A549 (cell line): ENCODE results near the gene KATNIP. TPM values are rescaled to one million over a fixed set of nuclear protein-coding genes. Genes with fewer than 3 reads are reported as not detected.

Source experiments
- ATAC-seq, 2 experiments: fragments of 200-7000 bp in 1 of 2; fragments of >200 bp in 1 of 2; cut with Nextera tagmentation in 1 of 2; cut with Tn5 transposase in 1 of 2; 3 replicates each; pipeline versions ENCODE4 v1.8.0 to v1.9.1; 2018 to 2020; ENCODE audit warnings: mild to moderate bottlenecking in 1 of 2, moderate library complexity in 1 of 2
- CTCF ChIA-PET: fragments of 300-600 bp; sonication (Branson Sonifier 250); formaldehyde crosslinking; extraction: SDS; loops from one replicate; lab custom pipeline; 2021; ENCODE audit warnings: antibody characterized with exemption, inconsistent platforms; lab: Yijun Ruan, JAX
- POLR2A ChIA-PET: fragments of 350-600 bp; formaldehyde crosslinking; extraction: SDS; loops from one replicate; lab custom pipeline; 2021; ENCODE audit warnings: antibody characterized with exemption, inconsistent platforms; lab: Yijun Ruan, JAX
- DNase-seq, 2 experiments: peaks; one replicate each; pipeline versions ENCODE4 v3.0.0 to v3.0.0-alpha.2; 2011 to 2016; ENCODE audit warnings: low read depth in 1 of 2, low spot score in 1 of 2
- FAIRE-seq: peaks from 2 replicates; lab custom pipeline; 2011; peaks lifted over from hg19 to GRCh38; lab: Jason Lieb, UNC
- H3K27ac ChIP-seq, 2 experiments: fragments of >200 bp; sonication (Bioruptor Twin); formaldehyde crosslinking; 3 replicates each; pipeline ENCODE4 v1.5.1; 2016 to 2017
- H3K4me1 ChIP-seq: fragments of >200 bp; sonication (Bioruptor Twin); formaldehyde crosslinking; 3 replicates; pipeline ENCODE4 v1.6.1; 2016
- H3K4me2 ChIP-seq: fragments of >200 bp; sonication (Bioruptor Twin); formaldehyde crosslinking; 3 replicates; pipeline ENCODE4 v1.6.1; 2016
- H3K4me3 ChIP-seq: fragments of >200 bp; sonication (Bioruptor Twin); formaldehyde crosslinking; 3 replicates; pipeline ENCODE4 v1.5.1; 2016
- H3K9me3 ChIP-seq: fragments of >200 bp; sonication (Bioruptor Twin); formaldehyde crosslinking; 3 replicates; pipeline ENCODE4 v1.6.1; 2016
- BCL3 ChIP-seq: fragments of >200 bp; sonication (Bioruptor Twin); formaldehyde crosslinking; IDR thresholded peaks from 3 replicates; pipeline ENCODE4 v1.6.1; 2016
- BHLHE40 ChIP-seq: IDR thresholded peaks from 2 replicates; pipeline ENCODE4 v1.6.1; 2012; ENCODE audit warnings: low read depth, low read length, inconsistent platforms
- CEBPB ChIP-seq, 2 experiments: fragments of >200 bp in 1 of 2; sonication (Bioruptor Twin) in 1 of 2; formaldehyde crosslinking in 1 of 2; IDR thresholded peaks; 2 replicates each; pipeline ENCODE4 v1.6.1; 2012 to 2016
- CHD4 ChIP-seq: fragments of 200-600 bp; sonication (generic); IDR thresholded peaks from 2 replicates; pipeline ENCODE4 v1.6.1; 2016; ENCODE audit warnings: antibody characterized with exemption, mild to moderate bottlenecking, borderline replicate concordance
- EP300 ChIP-seq, 2 experiments: fragments of >200 bp; sonication (Bioruptor Twin); formaldehyde crosslinking; IDR thresholded peaks; 2 replicates in 1 of 2; 3 replicates in 1 of 2; pipeline ENCODE4 v1.6.1; 2016 to 2017
- FOSL2 ChIP-seq, 2 experiments: fragments of 450-650 bp in 1 of 2; fragments of >200 bp in 1 of 2; sonication (Bioruptor Twin) in 1 of 2; formaldehyde crosslinking; IDR thresholded peaks; 2 replicates each; pipeline versions ENCODE4 v1.5.0 to v1.6.1; 2016 to 2020; ENCODE audit warnings: mild to moderate bottlenecking in 1 of 2, moderate library complexity in 1 of 2
- KDM5A ChIP-seq: fragments of 200-600 bp; sonication (generic); IDR thresholded peaks from 2 replicates; pipeline ENCODE4 v1.6.1; 2016; ENCODE audit warnings: antibody characterized with exemption, mild to moderate bottlenecking
- MAX ChIP-seq: IDR thresholded peaks from 2 replicates; pipeline ENCODE4 v1.6.1; 2012
- NFE2L2 ChIP-seq: fragments of 150-350 bp; conservative IDR thresholded peaks from 2 replicates; pipeline ENCODE4 v1.6.1; 2014; ENCODE audit warnings: low read length
- RARB ChIP-seq: fragments of 250-450 bp; sonication (Bioruptor Pico); IDR thresholded peaks from 2 replicates; pipeline ENCODE4 v1.8.0; 2021; ENCODE audit warnings: mild to moderate bottlenecking, moderate library complexity
- REST ChIP-seq: fragments of 200-600 bp; sonication (generic); IDR thresholded peaks from 2 replicates; pipeline ENCODE4 v1.6.1; 2016; ENCODE audit warnings: antibody characterized with exemption, mild to moderate bottlenecking, moderate library complexity
- RFX5 ChIP-seq: fragments of 450-650 bp; IDR thresholded peaks from 2 replicates; pipeline ENCODE4 v1.7.1; 2014; ENCODE audit warnings: antibody characterized with exemption, mild to moderate bottlenecking, moderate library complexity
- SMC3 ChIP-seq: fragments of >200 bp; sonication (Bioruptor Twin); formaldehyde crosslinking; IDR thresholded peaks from 3 replicates; pipeline ENCODE4 v1.6.1; 2018; ENCODE audit warnings: inconsistent platforms
- USF2 ChIP-seq: fragments of 450-650 bp; IDR thresholded peaks from 2 replicates; pipeline ENCODE4 v1.6.1; 2014; ENCODE audit warnings: antibody characterized with exemption
- WGBS: methylation state at CpG from one replicate; pipeline ENCODE4 v1.1.6; 2017; ENCODE audit errors: missing lambda C conversion rate; 5-methylcytosine and 5-hydroxymethylcytosine counted together
- polyA plus RNA-seq, 4 experiments: library from polyadenylated mRNA; depleted of rRNA in 3 of 4; stranded (reverse); fragments of >200 nt; fragmentation: RNase III in 1 of 4; extraction: RNeasy Plus Mini Kit Qiagen cat#74134 plus additional on column Dnase treatment in 1 of 4; gene quantifications; 2 replicates in 3 of 4; 3 replicates in 1 of 4; pipeline ENCODE4 v1.2.3, GENCODE V29; 2011 to 2017

The KATNIP gene
- polyA plus RNA-seq, 2 of the 4 experiments (the other 2 are of a cell fraction), result 12.8 to 27.1 TPM

- ATAC-seq, result peak; percentile 57 to 61; a peak in 4 of 6 replicates
- Histone ChIP-seq H3K9me3 (no peaks in the 10 kb centered on the region), H3K4me1 (peaks cover 20% of the 10 kb centered on the region), H3K27ac (peak overlapping the region; percentile 61 to 82), H3K4me3 (no peak overlapping the region), H3K4me2 (peak overlapping the region; percentile 64)
- FAIRE-seq, result no peak
- WGBS, result 65% methylated on average over 4 of the region's 4 CpGs
- no peak for TF ChIP-seq CHD4
- no peak for TF ChIP-seq BHLHE40
- no peak for TF ChIP-seq CEBPB (IDR thresholded peaks at IDR 0.05)
- no peak for TF ChIP-seq BCL3
- no peak for TF ChIP-seq KDM5A
- no peak for DNase-seq
- CTCF ChIA-PET, result interaction anchor here (0.6 to 1.0 kb wide), 2 partner anchors 19 to 23 kb away, joined by 3 to 4 read pairs; no protein-coding TSS in a partner anchor
- POLR2A ChIA-PET, result interaction anchor here (1.8 kb wide), 1 partner anchor 30 kb away, joined by 10 read pairs; the partner anchor contains the start of genes GTF3C1 and KATNIP
These were observed 29.4 kb downstream of the KATNIP start for GRCh38 chr16:27579087-27579980.

- FAIRE-seq, result no peak
- DNase-seq, result no peak
- no peaks in the 10 kb centered on the region for H3K9me3 ChIP-seq
- CTCF ChIA-PET, result interaction anchor here (0.6 to 1.5 kb wide), 3 partner anchors 15 to 122 kb away, joined by 3 to 4 read pairs (median 4); no protein-coding TSS in a partner anchor
- H3K4me3 ChIP-seq, result no peak overlapping the region
- H3K4me1 ChIP-seq, result peaks cover 18% of the 10 kb centered on the region
- POLR2A ChIA-PET, result interaction anchor here (1.0 kb wide), 1 partner anchor 33 kb away, joined by 4 read pairs; the partner anchor contains the start of genes GTF3C1 and KATNIP
- no peak overlapping the region for H3K27ac ChIP-seq
- no peak overlapping the region for H3K4me2 ChIP-seq
- no peak for ATAC-seq
- TF ChIP-seq SMC3 (no peak), BCL3 (no peak), EP300 (IDR thresholded peaks at IDR 0.05) (no peak), NFE2L2 (no peak), MAX (no peak), USF2 (no peak), RFX5 (no peak)
- WGBS, result 85% methylated on average over 2 of the region's 2 CpGs
These were observed 32.9 kb downstream of the KATNIP start for GRCh38 chr16:27582883-27583282.

GRCh38 chr16:27583634-27584033 lies 33.7 kb downstream of the KATNIP start:
- DNase-seq (no peak), ATAC-seq (no peak), FAIRE-seq (no peak)
- CTCF ChIA-PET, result interaction anchor here (1.5 kb wide), 2 partner anchors 16 to 19 kb away, joined by 3 to 4 read pairs; no protein-coding TSS in a partner anchor
- POLR2A ChIA-PET, result interaction anchor here (1.0 kb wide), 1 partner anchor 34 kb away, joined by 4 read pairs; the partner anchor contains the start of genes GTF3C1 and KATNIP
- no peaks in the 10 kb centered on the region for H3K9me3 ChIP-seq
- no peak overlapping the region for H3K27ac ChIP-seq
- peaks cover 11% of the 10 kb centered on the region for H3K4me1 ChIP-seq
- H3K4me2 ChIP-seq, result no peak overlapping the region
- 88% methylated on average over 1 of the region's 1 CpG for WGBS
- TF ChIP-seq RARB (CRISPR knock-in tag) (no peak), REST (no peak), FOSL2 (IDR thresholded peaks at IDR 0.05) (no peak), FOSL2 (CRISPR knock-in tag; IDR thresholded peaks at IDR 0.05) (no peak), SMC3 (no peak)
- H3K4me3 ChIP-seq, result no peak overlapping the region
